ENCODE measurements around the gene ZBTB1. TPM values are rescaled to one million over a fixed set of nuclear protein-coding genes. Genes with fewer than 3 reads are reported as not detected.

ZBTB1 gene
- total RNA-seq, 6 donors from 2014 or later, result 34.3 to 74.0 (median 43.2) TPM

- TF ChIP-seq POLR2AphosphoS5 (IDR thresholded peaks at IDR 0.05) (no peak), EP300 (IDR thresholded peaks at IDR 0.05) (no peak), POLR2A (IDR thresholded peaks at IDR 0.05) (no peak), CTCF (IDR thresholded peaks at IDR 0.05) (no peak)
- Histone ChIP-seq H3K27ac (peak overlapping the region; percentile 95 to 100 (median 100)), H3K9me3 (no peaks in the 10 kb centered on the region), H3K4me3 (peak overlapping the region; percentile 42 to 88 (median 65)), H3K36me3 (peaks cover 0 to 3% (median 0%) of the 10 kb centered on the region in 4 donors), H3K4me1 (peaks cover 38 to 60% (median 44%) of the 10 kb centered on the region in 4 donors), H3K27me3 (no peaks in the 10 kb centered on the region)
- WGBS, 2 donors, result 55 to 59% methylated on average over 6 of the region's 6 CpGs
- ATAC-seq (ENCODE audit: low FRiP score in 2 of 2) (no peak), DNase-seq (no peak)
Observed at GRCh38 chr14:64502456-64502855, 2.1 kb upstream of the ZBTB1 start.

- WGBS, 2 donors, result 0 to 1% methylated on average over 17 to 29 of the region's 29 CpGs
- Histone ChIP-seq H3K9me3 (no peaks in the 10 kb centered on the region), H3K4me1 (peaks cover 42 to 65% (median 48%) of the 10 kb centered on the region in 4 donors), H3K27me3 (no peaks in the 10 kb centered on the region), H3K4me3 (peak overlapping the region; percentile 42 to 88 (median 65)), H3K27ac (peak overlapping the region; percentile 95 to 100 (median 100)), H3K36me3 (peaks cover 0 to 2% (median 0%) of the 10 kb centered on the region in 4 donors)
- DNase-seq (peak in 1 of 2 donors; percentile 55), ATAC-seq (ENCODE audit: low FRiP score in 2 of 2) (no peak)
- no peak for TF ChIP-seq POLR2AphosphoS5 (IDR thresholded peaks at IDR 0.05)
- no peak for TF ChIP-seq EP300 (IDR thresholded peaks at IDR 0.05)
- TF ChIP-seq CTCF (IDR thresholded peaks at IDR 0.05), result no peak
- TF ChIP-seq POLR2A (IDR thresholded peaks at IDR 0.05), result no peak
Observed at GRCh38 chr14:64502887-64503433, 1.6 kb upstream of the ZBTB1 start.

GRCh38 chr14:64503434-64504309, 898 bp upstream of the ZBTB1 start, which contains the start of gene ZBTB25:
ZBTB25 (minus strand) TSS chr14:64503838; CDS start chr14:64490533, 13,305 bp downstream.
- TF ChIP-seq CTCF (IDR thresholded peaks at IDR 0.05), result no peak
- TF ChIP-seq POLR2AphosphoS5 (IDR thresholded peaks at IDR 0.05), result peak; percentile 58 to 82
- TF ChIP-seq EP300 (IDR thresholded peaks at IDR 0.05), result peak in 1 of 4 donors; percentile 45
- TF ChIP-seq POLR2A (IDR thresholded peaks at IDR 0.05), result peak in 3 of 4 donors; percentile 70 to 97 (median 85)
- Histone ChIP-seq H3K36me3 (no peaks in the 10 kb centered on the region), H3K4me3 (peak within 1 kb of the TSS; percentile 42 to 88 (median 65)), H3K4me1 (peaks cover 43 to 72% (median 52%) of the 10 kb centered on the region in 4 donors), H3K27ac (peak within 1 kb of the TSS; percentile 95 to 100 (median 100)), H3K27me3 (no peaks in the 10 kb centered on the region), H3K9me3 (no peaks in the 10 kb centered on the region)
- peak; percentile 96 to 98 for DNase-seq
- 1 to 3% methylated on average over 6 to 48 of the region's 87 CpGs for WGBS, 2 donors
- peak; percentile 89 to 93 for ATAC-seq (ENCODE audit: low FRiP score in 2 of 2)

- DNase-seq, result peak; percentile 93 to 94
- no peaks in the 10 kb centered on the region for H3K27me3 ChIP-seq
- peaks cover 43 to 75% (median 59%) of the 10 kb centered on the region in 4 donors for H3K4me1 ChIP-seq
- no peaks in the 10 kb centered on the region for H3K36me3 ChIP-seq
- ATAC-seq (ENCODE audit: low FRiP score in 2 of 2), result peak; percentile 75 to 78
- no peaks in the 10 kb centered on the region for H3K9me3 ChIP-seq
- peak overlapping the region; percentile 95 to 100 (median 100) for H3K27ac ChIP-seq
- peak overlapping the region; percentile 42 to 88 (median 65) for H3K4me3 ChIP-seq
- 0 to 1% methylated on average over 55 to 56 of the region's 68 CpGs for WGBS, 2 donors
- TF ChIP-seq CTCF (IDR thresholded peaks at IDR 0.05) (peak in 2 of 6 experiments; percentile 0 to 4), POLR2AphosphoS5 (IDR thresholded peaks at IDR 0.05) (peak; percentile 20 to 50), POLR2A (IDR thresholded peaks at IDR 0.05) (peak in 2 of 4 donors; percentile 0 to 39), EP300 (IDR thresholded peaks at IDR 0.05) (no peak)
Observed at GRCh38 chr14:64504897-64505794, 576 bp downstream of the ZBTB1 start.

Data from upper lobe of left lung (tissue), 6 donors.